Measurements from ENCODE around the gene TCF19.
A peak's percentile ranks its signal among the peaks of the same experiment; 100 is the strongest.
"Not testable (repeated sequence)": the region's sequence is repeated elsewhere in the genome, so short reads cannot be mapped to it uniquely, and the experiment has no call there.

Gene TCF19

DNA sequence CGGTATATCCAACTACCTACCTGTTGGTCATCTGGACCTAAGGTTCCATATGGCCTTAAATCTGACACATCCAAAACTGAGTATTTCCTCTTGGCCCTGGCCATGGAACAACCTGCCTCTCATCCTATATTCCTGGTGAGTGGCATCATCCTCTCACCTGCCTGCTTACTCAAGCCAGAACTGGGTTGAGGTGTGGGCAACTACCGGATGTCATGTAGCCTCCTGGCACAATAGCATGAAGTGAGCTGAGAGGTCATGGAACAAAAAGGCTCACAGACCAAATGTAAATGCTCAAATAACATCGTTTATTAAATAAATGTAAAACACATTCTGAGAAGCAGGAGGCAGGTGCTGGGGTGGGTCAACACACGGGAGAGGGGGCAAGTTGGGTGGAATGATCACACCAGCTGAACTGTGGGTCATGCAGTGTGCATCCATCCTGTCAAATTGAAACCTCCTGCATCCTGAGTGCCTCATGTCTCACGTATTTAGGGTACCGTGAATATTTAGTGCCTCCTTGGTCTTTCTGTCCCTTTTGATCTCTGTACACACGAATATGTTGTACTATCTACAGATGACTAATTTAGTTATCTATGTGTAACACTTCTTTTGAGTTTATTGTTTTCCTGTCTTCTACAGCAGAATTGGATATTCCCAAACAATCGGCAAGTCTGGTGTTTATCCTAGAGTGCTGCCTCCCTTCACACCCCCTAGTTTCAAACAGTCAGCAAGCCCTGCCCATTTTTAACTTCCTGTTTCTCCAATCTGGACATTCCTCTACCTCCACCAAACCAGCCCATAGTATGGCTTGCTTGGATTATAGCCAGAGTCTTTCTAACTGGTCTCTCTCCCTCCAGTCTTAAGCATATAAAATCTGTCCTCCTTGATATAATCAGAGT, 20.0 kb downstream of the TCF19 start:
- Mint-ChIP-seq H3K36me3 (ENCODE audit: low read depth) (no peaks in the 10 kb centered on the region), H3K4me1 (ENCODE audit: low read depth) (peaks cover 5% of the 10 kb centered on the region), H3K4me3 (no peak overlapping the region), H3K27ac (no peak overlapping the region), H3K27me3 (ENCODE audit: low read depth) (no peaks in the 10 kb centered on the region), H3K9me3 (no peaks in the 10 kb centered on the region)

DNA sequence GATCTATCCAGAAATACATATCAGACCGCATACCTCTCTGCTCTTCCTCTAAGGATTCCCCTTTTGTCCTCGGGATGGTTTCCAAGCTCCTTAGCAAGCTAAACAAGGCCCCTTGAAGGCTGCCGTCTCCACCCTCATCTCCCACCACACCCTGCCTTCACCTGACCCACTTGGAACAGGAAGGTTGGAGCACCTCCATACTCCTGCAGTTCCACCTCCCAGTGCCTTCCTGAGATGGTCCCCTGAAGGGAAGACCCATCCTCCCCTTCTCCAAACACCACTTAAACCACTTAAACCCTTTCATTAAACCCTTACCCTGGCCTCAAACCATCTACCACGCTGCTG, 20.6 kb downstream of the TCF19 start:
- Mint-ChIP-seq H3K4me3 (no peak overlapping the region), H3K27ac (no peak overlapping the region), H3K36me3 (ENCODE audit: low read depth) (no peaks in the 10 kb centered on the region), H3K27me3 (ENCODE audit: low read depth) (no peaks in the 10 kb centered on the region), H3K4me1 (ENCODE audit: low read depth) (peaks cover 5% of the 10 kb centered on the region), H3K9me3 (no peaks in the 10 kb centered on the region)

DNA sequence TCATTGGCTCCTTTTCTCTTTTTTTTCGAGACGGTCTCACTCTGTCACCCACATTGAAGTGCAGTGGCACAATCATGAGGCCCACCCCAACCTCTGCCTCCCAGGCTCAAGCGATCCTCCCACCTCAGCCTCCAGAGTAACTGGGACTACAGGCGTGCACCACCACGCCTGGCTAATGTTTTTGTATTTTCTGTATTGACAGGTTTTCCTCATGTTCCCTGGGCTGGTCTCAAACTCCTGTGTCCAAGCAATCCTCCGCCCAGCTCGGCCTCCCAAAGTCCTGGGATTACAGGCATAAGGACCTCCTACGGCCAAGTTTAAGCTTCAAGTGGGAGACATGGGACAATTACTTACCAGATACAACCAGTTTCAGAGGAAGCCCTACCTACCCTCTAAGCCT, 21.5 kb downstream of the TCF19 start:
- H3K4me3 Mint-ChIP-seq: no peak overlapping the region
- H3K9me3 Mint-ChIP-seq: no peaks in the 10 kb centered on the region
- H3K36me3 Mint-ChIP-seq (ENCODE audit: low read depth): no peaks in the 10 kb centered on the region
- H3K4me1 Mint-ChIP-seq (ENCODE audit: low read depth): peaks cover 5% of the 10 kb centered on the region
- no peak overlapping the region for H3K27ac Mint-ChIP-seq
- no peaks in the 10 kb centered on the region for H3K27me3 Mint-ChIP-seq (ENCODE audit: low read depth)

DNA sequence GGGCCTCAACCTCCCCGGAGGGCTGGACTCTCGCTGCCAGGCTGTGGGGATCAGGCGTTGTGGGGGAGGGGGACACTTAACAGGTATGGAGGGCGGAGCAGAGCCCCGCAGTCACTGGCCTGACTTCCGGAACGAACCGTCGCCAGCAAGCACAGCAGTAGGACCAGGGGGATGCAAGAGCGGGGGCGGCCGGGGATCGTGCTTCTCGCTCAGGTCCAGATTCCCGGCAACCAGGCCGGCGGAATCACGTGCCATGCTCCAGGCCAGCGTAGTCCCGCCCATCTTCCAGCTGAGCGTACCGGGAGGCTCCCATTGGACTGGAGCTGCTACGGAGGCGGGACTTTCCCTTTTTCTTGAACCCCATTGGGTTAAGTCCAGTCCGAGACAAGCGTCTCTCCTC, 22.1 kb downstream of the TCF19 start:
- Mint-ChIP-seq H3K27me3 (ENCODE audit: low read depth) (no peaks in the 10 kb centered on the region), H3K27ac (peak overlapping the region; percentile 23), H3K36me3 (ENCODE audit: low read depth) (no peaks in the 10 kb centered on the region), H3K4me1 (ENCODE audit: low read depth) (peaks cover 7% of the 10 kb centered on the region), H3K9me3 (no peaks in the 10 kb centered on the region), H3K4me3 (peak overlapping the region; percentile 57)

DNA sequence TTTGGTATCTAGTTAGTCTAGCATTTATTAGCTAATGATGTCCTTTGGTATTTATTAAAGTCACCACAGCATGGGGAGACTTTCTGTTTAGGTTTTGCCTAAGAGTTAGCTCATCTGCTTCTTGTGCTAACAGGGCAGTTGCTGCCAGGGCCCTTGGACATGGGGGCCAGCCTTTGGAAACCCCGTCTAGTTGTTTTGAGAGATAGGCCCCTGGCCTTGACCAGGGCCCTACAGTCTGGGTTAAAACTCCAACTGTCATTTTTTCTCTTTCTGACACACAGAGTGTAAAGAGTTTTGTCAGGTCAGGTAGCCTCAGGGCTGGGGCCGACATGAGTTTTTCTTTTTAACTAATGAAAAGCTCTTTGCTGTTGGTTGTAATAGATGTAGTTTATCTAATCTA, 24.9 kb downstream of the TCF19 start:
- H3K9me3 Mint-ChIP-seq; H3K27ac Mint-ChIP-seq; H3K27me3 Mint-ChIP-seq (ENCODE audit: low read depth); H3K4me3 Mint-ChIP-seq; H3K36me3 Mint-ChIP-seq (ENCODE audit: low read depth): not testable (repeated sequence)
- peaks cover 13% of the 10 kb centered on the region for H3K4me1 Mint-ChIP-seq (ENCODE audit: low read depth)

DNA sequence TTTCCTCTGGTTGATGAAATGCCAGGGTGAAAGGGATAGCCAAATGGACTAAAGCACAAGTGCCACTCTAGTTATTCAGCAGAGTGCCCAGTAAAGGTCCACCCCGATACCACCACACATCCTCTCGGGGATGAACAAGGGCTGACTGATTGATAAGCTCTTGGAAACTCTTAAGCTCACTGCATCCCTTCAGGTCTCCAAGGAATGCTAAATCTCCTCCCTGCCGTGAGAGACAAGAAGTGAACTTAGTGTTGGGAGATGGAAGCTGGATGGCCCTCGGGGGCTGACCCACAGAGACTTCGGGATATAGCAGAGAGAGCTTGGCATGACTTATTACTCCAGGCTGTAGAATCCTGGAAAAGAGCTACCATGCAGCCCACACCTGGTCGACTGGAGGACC, 25.5 kb downstream of the TCF19 start:
- H3K27ac Mint-ChIP-seq; H3K27me3 Mint-ChIP-seq (ENCODE audit: low read depth); H3K9me3 Mint-ChIP-seq; H3K36me3 Mint-ChIP-seq (ENCODE audit: low read depth); H3K4me1 Mint-ChIP-seq (ENCODE audit: low read depth); H3K4me3 Mint-ChIP-seq: not testable (repeated sequence)

DNA sequence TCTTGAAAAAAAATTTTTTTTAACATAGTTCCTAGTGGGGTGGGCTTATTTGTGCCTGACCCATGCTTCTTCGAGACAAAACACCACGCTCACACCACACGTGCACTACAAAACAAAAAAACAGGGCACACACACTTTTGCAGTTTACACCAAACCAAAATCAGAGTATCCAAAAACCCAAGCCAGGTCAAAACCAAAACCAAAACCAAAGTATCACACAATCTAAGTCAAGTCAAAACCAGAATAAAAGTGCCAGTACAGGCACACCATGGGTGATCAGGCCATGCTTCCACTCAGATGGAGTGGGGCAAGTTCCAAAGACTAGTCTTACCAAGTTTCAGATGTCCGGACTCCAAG, 27.3 kb downstream of the TCF19 start:
- not testable (repeated sequence) for H3K27me3 Mint-ChIP-seq (ENCODE audit: low read depth); H3K36me3 Mint-ChIP-seq (ENCODE audit: low read depth); H3K9me3 Mint-ChIP-seq; H3K4me1 Mint-ChIP-seq (ENCODE audit: low read depth); H3K4me3 Mint-ChIP-seq; H3K27ac Mint-ChIP-seq

DNA sequence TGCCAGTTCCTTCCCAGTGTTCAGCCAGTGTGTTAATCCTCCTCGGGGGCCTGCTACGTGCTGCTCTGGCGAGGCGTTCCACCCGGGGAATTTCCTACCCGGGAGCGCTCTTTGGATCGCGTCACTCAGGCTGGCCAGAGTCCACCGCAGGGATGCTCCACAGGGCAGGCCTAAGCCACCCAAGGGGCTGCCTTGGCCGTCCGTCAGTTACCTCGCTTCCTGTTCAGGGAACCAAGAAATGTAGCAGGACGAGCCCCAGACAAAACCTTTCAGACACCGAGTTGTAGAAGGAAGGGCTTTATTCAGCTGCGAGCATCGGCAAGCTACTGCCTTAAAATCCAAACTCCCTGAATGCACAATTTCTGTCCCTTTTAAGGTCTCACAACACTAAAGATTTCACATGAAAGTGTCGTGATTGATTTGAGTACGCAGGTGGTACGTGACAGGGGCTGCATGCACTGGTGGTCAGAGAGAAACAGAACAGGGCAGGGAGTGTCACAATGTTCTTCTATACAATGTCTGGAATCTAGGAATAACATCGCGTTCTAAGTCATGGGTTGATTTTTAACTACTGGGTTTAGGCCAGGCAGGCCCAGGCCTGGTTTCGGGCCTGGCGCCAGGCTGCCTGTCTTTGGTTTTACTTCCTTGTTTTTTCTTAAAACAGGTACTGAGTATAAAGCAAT, 27.8 kb downstream of the TCF19 start:
- no peak overlapping the region for H3K27ac Mint-ChIP-seq
- H3K27me3 Mint-ChIP-seq (ENCODE audit: low read depth): no peaks in the 10 kb centered on the region
- H3K4me3 Mint-ChIP-seq: no peak overlapping the region
- H3K4me1 Mint-ChIP-seq (ENCODE audit: low read depth): peaks cover 8% of the 10 kb centered on the region
- no peaks in the 10 kb centered on the region for H3K9me3 Mint-ChIP-seq
- no peaks in the 10 kb centered on the region for H3K36me3 Mint-ChIP-seq (ENCODE audit: low read depth)

DNA sequence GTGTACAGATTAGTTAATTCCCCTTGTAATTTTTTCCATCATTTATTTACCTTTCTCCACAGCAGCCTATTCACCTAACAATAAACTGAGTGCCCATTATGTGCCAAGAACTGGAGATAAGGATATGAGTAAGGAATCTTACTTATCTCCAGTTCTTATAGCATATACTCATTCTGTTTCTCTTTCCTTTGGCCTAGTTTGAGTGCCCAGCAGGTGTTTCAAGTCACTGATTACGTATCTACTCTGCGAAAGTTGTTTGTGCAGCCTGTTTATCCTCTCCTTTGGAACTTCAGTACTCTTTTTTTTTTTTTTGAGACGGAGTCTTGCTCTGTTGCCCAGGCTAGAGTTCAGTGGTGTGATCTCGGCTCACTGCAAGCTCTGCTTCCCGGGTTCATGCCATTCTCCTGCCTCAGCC, 29.4 kb downstream of the TCF19 start:
- no peaks in the 10 kb centered on the region for H3K9me3 Mint-ChIP-seq
- H3K4me3 Mint-ChIP-seq: no peak overlapping the region

DNA sequence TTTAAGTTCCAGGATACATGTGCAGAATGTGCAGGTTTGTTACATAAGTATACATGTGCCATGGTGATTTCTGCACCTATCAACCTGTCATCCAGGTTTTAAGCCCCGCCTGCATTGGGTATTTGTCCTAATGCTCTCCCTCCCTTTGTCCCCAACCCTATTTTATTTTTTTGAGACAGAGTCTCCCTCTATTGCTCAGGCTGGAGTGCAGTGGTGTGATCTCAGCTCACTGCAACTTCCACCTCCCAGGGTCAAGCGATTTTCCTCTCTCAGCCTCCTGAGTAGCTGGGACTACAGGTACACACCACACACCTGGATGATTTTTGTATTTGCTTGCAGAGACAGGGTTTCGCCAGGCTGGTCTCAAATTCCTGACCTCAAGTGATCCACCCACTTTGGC, 30.8 kb downstream of the TCF19 start:
- not testable (repeated sequence) for H3K4me3 Mint-ChIP-seq; H3K9me3 Mint-ChIP-seq; H3K27ac Mint-ChIP-seq; H3K27me3 Mint-ChIP-seq (ENCODE audit: low read depth); H3K36me3 Mint-ChIP-seq (ENCODE audit: low read depth); H3K4me1 Mint-ChIP-seq (ENCODE audit: low read depth)

More for the DNA sequence above, 29.4 kb downstream of the TCF19 start:
- H3K36me3 Mint-ChIP-seq (ENCODE audit: low read depth): no peaks in the 10 kb centered on the region
- H3K27ac Mint-ChIP-seq: no peak overlapping the region
- peaks cover 8% of the 10 kb centered on the region for H3K4me1 Mint-ChIP-seq (ENCODE audit: low read depth)
- H3K27me3 Mint-ChIP-seq (ENCODE audit: low read depth): no peaks in the 10 kb centered on the region

DNA sequence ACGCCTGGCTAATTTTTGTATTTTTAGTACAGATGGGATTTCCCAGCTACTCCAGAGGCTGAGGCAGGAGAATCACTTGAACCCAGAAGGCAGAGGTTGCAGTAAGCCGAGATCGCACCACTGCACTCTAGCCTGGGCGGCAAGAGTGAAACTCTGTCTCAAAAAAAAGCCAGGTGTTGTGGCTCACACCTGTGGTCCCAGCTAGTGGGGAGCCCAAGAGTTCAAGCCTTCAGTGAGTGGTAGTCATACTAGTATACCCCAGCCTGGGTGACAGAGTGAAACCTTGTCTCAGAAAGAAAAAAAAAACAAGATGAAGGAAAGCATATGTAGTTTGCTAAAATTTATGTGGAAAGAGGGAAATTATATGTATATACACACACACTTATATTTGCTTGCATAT, 32.1 kb downstream of the TCF19 start:
- Mint-ChIP-seq H3K9me3 (no peaks in the 10 kb centered on the region), H3K27ac (no peak overlapping the region), H3K4me1 (ENCODE audit: low read depth) (peaks cover 14% of the 10 kb centered on the region), H3K27me3 (ENCODE audit: low read depth) (no peaks in the 10 kb centered on the region), H3K4me3 (no peak overlapping the region), H3K36me3 (ENCODE audit: low read depth) (peaks cover 3% of the 10 kb centered on the region)

DNA sequence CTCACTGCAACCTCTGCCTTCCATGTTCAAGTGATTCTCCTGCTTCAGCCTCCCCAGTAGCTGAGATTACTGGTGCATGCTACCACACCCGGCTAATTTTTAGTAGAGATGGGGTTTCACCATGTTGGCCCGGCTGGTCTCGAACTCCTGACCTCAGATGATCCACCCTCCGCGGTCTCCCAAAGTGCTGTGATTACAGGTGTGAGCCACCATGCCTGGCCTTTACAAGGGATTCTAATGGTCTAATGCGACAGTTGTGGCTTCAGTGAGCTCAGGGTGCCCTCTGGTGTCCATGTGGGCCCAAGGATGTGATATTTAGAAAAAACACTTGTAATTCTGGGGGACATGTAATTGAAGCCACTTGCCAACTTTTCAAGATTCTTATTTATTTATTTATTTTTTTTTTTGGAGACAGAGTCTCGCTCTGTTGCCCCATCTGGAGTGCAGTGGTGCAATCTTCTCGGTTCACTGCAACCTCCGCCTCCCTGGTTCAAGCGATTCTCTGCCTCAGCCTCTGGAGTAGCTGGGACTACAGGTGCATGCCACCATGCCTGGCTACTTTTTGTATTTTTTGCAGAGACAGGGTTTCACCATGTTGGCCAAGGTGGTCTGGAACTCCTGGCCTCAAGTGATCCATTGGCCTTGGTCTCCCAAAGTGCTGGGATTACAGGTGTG, 34.2 kb downstream of the TCF19 start:
- not testable (repeated sequence) for H3K27ac Mint-ChIP-seq; H3K36me3 Mint-ChIP-seq (ENCODE audit: low read depth); H3K9me3 Mint-ChIP-seq; H3K4me3 Mint-ChIP-seq; H3K27me3 Mint-ChIP-seq (ENCODE audit: low read depth)
- peaks cover 16% of the 10 kb centered on the region for H3K4me1 Mint-ChIP-seq (ENCODE audit: low read depth)

DNA sequence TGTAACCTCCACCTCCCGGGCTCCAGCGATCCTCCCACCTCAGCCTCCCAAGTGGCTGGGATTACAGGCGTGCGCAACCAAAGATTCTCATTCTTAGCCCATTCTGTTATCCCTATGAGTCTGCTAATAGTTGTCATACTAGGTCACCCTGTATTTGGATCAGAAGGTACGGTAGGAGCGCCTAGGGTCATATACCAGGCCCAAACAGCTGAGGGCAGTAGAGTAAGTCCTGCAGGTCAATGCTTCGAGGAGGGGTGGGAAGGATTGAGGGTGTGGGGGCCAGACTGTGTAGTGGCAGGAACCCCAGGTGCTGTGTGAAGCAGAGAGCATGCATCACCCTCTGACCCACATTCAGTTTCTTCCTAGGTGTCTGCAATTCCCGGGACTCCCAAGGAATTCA, 34.8 kb downstream of the TCF19 start:
- Mint-ChIP-seq H3K27ac (no peak overlapping the region), H3K4me3 (no peak overlapping the region), H3K36me3 (ENCODE audit: low read depth) (peaks cover 5% of the 10 kb centered on the region), H3K4me1 (ENCODE audit: low read depth) (peaks cover 16% of the 10 kb centered on the region), H3K9me3 (no peaks in the 10 kb centered on the region), H3K27me3 (ENCODE audit: low read depth) (no peaks in the 10 kb centered on the region)

DNA sequence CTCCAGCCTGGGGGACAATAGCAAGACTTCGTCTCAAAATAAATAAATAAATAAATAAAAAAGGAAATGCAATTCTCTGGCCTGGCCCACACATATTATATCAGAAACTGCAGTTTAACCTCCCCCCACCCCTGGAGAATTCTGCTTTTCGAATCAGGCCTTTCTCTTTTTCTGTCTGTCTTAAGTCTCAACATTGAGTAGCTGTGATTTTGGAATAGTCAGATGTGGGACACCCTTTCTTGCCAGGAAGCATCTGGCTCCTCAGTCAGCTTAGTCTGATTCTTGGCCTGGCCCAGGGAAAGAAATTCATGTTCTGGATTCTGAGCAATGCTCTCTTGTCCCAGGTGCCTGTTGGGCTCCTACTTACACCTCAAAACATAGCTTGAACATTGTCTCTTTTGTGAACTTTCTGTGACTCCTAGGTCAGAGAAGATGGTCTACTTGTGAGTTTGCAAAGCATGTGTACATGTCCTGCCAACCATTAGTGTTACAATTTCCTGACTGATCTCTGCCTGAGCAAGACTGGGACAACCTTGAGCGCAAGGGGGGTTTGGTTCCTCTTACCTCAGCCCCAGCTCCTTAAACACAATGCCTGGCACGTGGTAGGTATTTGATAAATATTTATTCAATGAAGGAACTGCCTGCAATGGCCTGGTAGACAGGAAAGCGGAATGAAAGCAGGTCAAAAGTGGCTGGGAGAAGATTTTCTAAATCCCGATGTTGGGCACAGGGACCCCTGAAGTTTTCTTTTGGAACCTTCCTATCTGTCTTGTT, 35.9 kb downstream of the TCF19 start:
- Mint-ChIP-seq H3K27me3 (ENCODE audit: low read depth) (no peaks in the 10 kb centered on the region), H3K27ac (no peak overlapping the region), H3K4me1 (ENCODE audit: low read depth) (peaks cover 21% of the 10 kb centered on the region)

More for the DNA sequence above, 35.9 kb downstream of the TCF19 start:
- Mint-ChIP-seq H3K4me3 (no peak overlapping the region), H3K36me3 (ENCODE audit: low read depth) (peaks cover 11% of the 10 kb centered on the region), H3K9me3 (no peaks in the 10 kb centered on the region)
